ENCODE results near the gene MEGF6.

- TF ChIP-seq POLR2A (IDR thresholded peaks at IDR 0.05): no peak
- TF ChIP-seq CTCF (IDR thresholded peaks at IDR 0.05): no peak
Observed at GRCh38 chr1:3638676-3639075, 27.4 kb upstream of the MEGF6 start.

Measured in uterus (tissue), 2 donors.